ENCODE results near the gene SPRY1.

The SPRY1 gene

GRCh38 chr4:123380728-123381716 is 15.6 kb upstream of the SPRY1 start:
- DNase-seq, result no peak

GRCh38 chr4:123381996-123382395 is 14.6 kb upstream of the SPRY1 start:
- no peak for DNase-seq

- DNase-seq, result no peak
Observed at GRCh38 chr4:123383566-123383965, 13.0 kb upstream of the SPRY1 start.

- DNase-seq, result no peak
Observed at GRCh38 chr4:123386609-123387008, 10.0 kb upstream of the SPRY1 start.

- no peak for DNase-seq
Observed at GRCh38 chr4:123390846-123391456, 5.6 kb upstream of the SPRY1 start.

- DNase-seq, result no peak
Observed at GRCh38 chr4:123393721-123394120, 2.9 kb upstream of the SPRY1 start.

GRCh38 chr4:123397144-123398065 is 810 bp downstream of the SPRY1 start:
- DNase-seq, result peak; percentile 49

GRCh38 chr4:123398066-123398852 is 1.7 kb downstream of the SPRY1 start:
- DNase-seq, result peak; percentile 59

GRCh38 chr4:123398853-123399626 is 2.4 kb downstream of the SPRY1 start:
- DNase-seq, result peak; percentile 50

GRCh38 chr4:123399627-123400358 is 3.2 kb downstream of the SPRY1 start:
- DNase-seq, result no peak

- DNase-seq, result no peak
Observed at GRCh38 chr4:123401271-123402120, 4.9 kb downstream of the SPRY1 start.

- DNase-seq, result no peak
Observed at GRCh38 chr4:123402121-123402465, 5.5 kb downstream of the SPRY1 start.

- no peak for DNase-seq
Observed at GRCh38 chr4:123403080-123403604, 6.5 kb downstream of the SPRY1 start.

- no peak for DNase-seq
Observed at GRCh38 chr4:123404533-123404932, 7.9 kb downstream of the SPRY1 start.

- no peak for DNase-seq
Observed at GRCh38 chr4:123405267-123405865, 8.8 kb downstream of the SPRY1 start.

GRCh38 chr4:123406872-123407271 is 10.3 kb downstream of the SPRY1 start:
- DNase-seq, result no peak

- DNase-seq, result no peak
Observed at GRCh38 chr4:123408471-123409084, 12.0 kb downstream of the SPRY1 start.

GRCh38 chr4:123409334-123409733 is 12.7 kb downstream of the SPRY1 start:
- DNase-seq, result no peak

- no peak for DNase-seq
Observed at GRCh38 chr4:123411514-123411913, 14.9 kb downstream of the SPRY1 start.
